ENCODE results near the gene TMOD1. TPM values are rescaled to one million over a fixed set of nuclear protein-coding genes. Genes with fewer than 3 reads are reported as not detected.

TMOD1 gene
- total and polyA plus RNA-seq, 2 experiments from 2014 or later = 0.69 to 4.5 TPM

GRCh38 chr9:97555164-97555563 is 53.7 kb downstream of the TMOD1 start:
- peaks cover 15% of the 10 kb centered on the region for H3K27me3 Mint-ChIP-seq (ENCODE audit: insufficient read depth, low read depth, poor library complexity)
- H3K36me3 Mint-ChIP-seq (ENCODE audit: low read depth) = no peaks in the 10 kb centered on the region
- H3K9me3 Mint-ChIP-seq = no peaks in the 10 kb centered on the region
- Histone ChIP-seq H3K27me3 (ENCODE audit: insufficient read depth) (no peaks in the 10 kb centered on the region), H2AFZ (peak overlapping the region; percentile 60), H4K20me1 (replicated peaks; ENCODE audit: insufficient read depth) (no peaks in the 10 kb centered on the region), H3F3A (replicated peaks; ENCODE audit: low read depth) (no peaks in the 10 kb centered on the region), H3K9me2 (ENCODE audit: insufficient read depth) (no peaks in the 10 kb centered on the region), H3K79me2 (replicated peaks; ENCODE audit: insufficient read depth) (no peaks in the 10 kb centered on the region), H3K4me2 (no peak overlapping the region), H3K27ac (ENCODE audit: low read depth) (no peak overlapping the region), H3K4me1 (ENCODE audit: insufficient read depth) (peaks cover 15% of the 10 kb centered on the region), H3K36me3 (ENCODE audit: insufficient read depth) (no peaks in the 10 kb centered on the region), H3K4me3 (no peak overlapping the region)
- DNase-seq (ENCODE audit: low spot score) (no peak), ATAC-seq (no peak; the same call in 2 of the 3 replicates)
- H3K4me3 Mint-ChIP-seq = no peak overlapping the region
- no peak for TF ChIP-seq EZH2 (IDR thresholded peaks at IDR 0.05; ENCODE audit: low read depth, unreplicated experiment)
- TF ChIP-seq CREB1 (CRISPR knock-in tag; IDR thresholded peaks at IDR 0.05; ENCODE audit: low read depth) = peak; percentile 64
- no peak overlapping the region for H3K27ac Mint-ChIP-seq
- peaks cover 18% of the 10 kb centered on the region for H3K4me1 Mint-ChIP-seq

GRCh38 chr9:97556036-97556720 is 54.7 kb downstream of the TMOD1 start:
- no peak overlapping the region for H3K4me3 ChIP-seq
- H3K36me3 ChIP-seq (ENCODE audit: insufficient read depth) = no peaks in the 10 kb centered on the region
- H3K4me1 ChIP-seq (ENCODE audit: insufficient read depth) = peaks cover 15% of the 10 kb centered on the region
- no peak overlapping the region for H3K27ac ChIP-seq (ENCODE audit: low read depth)
- no peaks in the 10 kb centered on the region for H3K79me2 ChIP-seq (replicated peaks; ENCODE audit: insufficient read depth)
- no peaks in the 10 kb centered on the region for H3K36me3 Mint-ChIP-seq (ENCODE audit: low read depth)
- H2AFZ ChIP-seq = no peak overlapping the region
- ATAC-seq (no peak), DNase-seq (ENCODE audit: low spot score) (no peak)
- H3K27me3 ChIP-seq (ENCODE audit: insufficient read depth) = no peaks in the 10 kb centered on the region
- peaks cover 15% of the 10 kb centered on the region for H3K27me3 Mint-ChIP-seq (ENCODE audit: insufficient read depth, low read depth, poor library complexity)
- H3K4me1 Mint-ChIP-seq = peaks cover 18% of the 10 kb centered on the region
- H3K27ac Mint-ChIP-seq = no peak overlapping the region
- no peak overlapping the region for H3K4me3 Mint-ChIP-seq
- no peak overlapping the region for H3K4me2 ChIP-seq
- H4K20me1 ChIP-seq (replicated peaks; ENCODE audit: insufficient read depth) = no peaks in the 10 kb centered on the region
- no peaks in the 10 kb centered on the region for H3F3A ChIP-seq (replicated peaks; ENCODE audit: low read depth)
- no peaks in the 10 kb centered on the region for H3K9me3 Mint-ChIP-seq
- H3K9me2 ChIP-seq (ENCODE audit: insufficient read depth) = no peaks in the 10 kb centered on the region
- TF ChIP-seq STAT1 (IDR thresholded peaks at IDR 0.05; ENCODE audit: unreplicated experiment) = no peak
- TF ChIP-seq NANOG (IDR thresholded peaks at IDR 0.05; ENCODE audit: borderline replicate concordance) = no peak
- TF ChIP-seq, protein P1, sequence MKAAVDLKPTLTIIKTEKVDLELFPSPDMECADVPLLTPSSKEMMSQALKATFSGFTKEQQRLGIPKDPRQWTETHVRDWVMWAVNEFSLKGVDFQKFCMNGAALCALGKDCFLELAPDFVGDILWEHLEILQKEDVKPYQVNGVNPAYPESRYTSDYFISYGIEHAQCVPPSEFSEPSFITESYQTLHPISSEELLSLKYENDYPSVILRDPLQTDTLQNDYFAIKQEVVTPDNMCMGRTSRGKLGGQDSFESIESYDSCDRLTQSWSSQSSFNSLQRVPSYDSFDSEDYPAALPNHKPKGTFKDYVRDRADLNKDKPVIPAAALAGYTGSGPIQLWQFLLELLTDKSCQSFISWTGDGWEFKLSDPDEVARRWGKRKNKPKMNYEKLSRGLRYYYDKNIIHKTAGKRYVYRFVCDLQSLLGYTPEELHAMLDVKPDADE (IDR thresholded peaks at IDR 0.05) = no peak
- TF ChIP-seq, protein P2, sequence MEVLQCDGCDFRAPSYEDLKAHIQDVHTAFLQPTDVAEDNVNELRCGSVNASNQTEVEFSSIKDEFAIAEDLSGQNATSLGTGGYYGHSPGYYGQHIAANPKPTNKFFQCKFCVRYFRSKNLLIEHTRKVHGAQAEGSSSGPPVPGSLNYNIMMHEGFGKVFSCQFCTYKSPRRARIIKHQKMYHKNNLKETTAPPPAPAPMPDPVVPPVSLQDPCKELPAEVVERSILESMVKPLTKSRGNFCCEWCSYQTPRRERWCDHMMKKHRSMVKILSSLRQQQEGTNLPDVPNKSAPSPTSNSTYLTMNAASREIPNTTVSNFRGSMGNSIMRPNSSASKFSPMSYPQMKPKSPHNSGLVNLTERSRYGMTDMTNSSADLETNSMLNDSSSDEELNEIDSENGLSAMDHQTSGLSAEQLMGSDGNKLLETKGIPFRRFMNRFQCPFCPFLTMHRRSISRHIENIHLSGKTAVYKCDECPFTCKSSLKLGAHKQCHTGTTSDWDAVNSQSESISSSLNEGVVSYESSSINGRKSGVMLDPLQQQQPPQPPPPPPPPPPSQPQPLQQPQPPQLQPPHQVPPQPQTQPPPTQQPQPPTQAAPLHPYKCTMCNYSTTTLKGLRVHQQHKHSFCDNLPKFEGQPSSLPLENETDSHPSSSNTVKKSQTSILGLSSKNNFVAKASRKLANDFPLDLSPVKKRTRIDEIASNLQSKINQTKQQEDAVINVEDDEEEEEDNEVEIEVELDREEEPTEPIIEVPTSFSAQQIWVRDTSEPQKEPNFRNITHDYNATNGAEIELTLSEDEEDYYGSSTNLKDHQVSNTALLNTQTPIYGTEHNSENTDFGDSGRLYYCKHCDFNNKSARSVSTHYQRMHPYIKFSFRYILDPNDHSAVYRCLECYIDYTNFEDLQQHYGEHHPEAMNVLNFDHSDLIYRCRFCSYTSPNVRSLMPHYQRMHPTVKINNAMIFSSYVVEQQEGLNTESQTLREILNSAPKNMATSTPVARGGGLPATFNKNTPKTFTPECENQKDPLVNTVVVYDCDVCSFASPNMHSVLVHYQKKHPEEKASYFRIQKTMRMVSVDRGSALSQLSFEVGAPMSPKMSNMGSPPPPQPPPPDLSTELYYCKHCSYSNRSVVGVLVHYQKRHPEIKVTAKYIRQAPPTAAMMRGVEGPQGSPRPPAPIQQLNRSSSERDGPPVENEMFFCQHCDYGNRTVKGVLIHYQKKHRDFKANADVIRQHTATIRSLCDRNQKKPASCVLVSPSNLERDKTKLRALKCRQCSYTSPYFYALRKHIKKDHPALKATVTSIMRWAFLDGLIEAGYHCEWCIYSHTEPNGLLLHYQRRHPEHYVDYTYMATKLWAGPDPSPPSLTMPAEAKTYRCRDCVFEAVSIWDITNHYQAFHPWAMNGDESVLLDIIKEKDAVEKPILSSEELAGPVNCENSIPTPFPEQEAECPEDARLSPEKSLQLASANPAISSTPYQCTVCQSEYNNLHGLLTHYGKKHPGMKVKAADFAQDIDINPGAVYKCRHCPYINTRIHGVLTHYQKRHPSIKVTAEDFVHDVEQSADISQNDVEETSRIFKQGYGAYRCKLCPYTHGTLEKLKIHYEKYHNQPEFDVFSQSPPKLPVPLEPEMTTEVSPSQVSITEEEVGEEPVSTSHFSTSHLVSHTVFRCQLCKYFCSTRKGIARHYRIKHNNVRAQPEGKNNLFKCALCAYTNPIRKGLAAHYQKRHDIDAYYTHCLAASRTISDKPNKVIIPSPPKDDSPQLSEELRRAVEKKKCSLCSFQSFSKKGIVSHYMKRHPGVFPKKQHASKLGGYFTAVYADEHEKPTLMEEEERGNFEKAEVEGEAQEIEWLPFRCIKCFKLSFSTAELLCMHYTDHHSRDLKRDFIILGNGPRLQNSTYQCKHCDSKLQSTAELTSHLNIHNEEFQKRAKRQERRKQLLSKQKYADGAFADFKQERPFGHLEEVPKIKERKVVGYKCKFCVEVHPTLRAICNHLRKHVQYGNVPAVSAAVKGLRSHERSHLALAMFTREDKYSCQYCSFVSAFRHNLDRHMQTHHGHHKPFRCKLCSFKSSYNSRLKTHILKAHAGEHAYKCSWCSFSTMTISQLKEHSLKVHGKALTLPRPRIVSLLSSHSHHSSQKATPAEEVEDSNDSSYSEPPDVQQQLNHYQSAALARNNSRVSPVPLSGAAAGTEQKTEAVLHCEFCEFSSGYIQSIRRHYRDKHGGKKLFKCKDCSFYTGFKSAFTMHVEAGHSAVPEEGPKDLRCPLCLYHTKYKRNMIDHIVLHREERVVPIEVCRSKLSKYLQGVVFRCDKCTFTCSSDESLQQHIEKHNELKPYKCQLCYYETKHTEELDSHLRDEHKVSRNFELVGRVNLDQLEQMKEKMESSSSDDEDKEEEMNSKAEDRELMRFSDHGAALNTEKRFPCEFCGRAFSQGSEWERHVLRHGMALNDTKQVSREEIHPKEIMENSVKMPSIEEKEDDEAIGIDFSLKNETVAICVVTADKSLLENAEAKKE (CRISPR knock-in tag; IDR thresholded peaks at IDR 0.05) = no peak
- no peak for TF ChIP-seq ZNF331 (CRISPR knock-in tag; IDR thresholded peaks at IDR 0.05; ENCODE audit: low read depth)
- TF ChIP-seq, protein P3, sequence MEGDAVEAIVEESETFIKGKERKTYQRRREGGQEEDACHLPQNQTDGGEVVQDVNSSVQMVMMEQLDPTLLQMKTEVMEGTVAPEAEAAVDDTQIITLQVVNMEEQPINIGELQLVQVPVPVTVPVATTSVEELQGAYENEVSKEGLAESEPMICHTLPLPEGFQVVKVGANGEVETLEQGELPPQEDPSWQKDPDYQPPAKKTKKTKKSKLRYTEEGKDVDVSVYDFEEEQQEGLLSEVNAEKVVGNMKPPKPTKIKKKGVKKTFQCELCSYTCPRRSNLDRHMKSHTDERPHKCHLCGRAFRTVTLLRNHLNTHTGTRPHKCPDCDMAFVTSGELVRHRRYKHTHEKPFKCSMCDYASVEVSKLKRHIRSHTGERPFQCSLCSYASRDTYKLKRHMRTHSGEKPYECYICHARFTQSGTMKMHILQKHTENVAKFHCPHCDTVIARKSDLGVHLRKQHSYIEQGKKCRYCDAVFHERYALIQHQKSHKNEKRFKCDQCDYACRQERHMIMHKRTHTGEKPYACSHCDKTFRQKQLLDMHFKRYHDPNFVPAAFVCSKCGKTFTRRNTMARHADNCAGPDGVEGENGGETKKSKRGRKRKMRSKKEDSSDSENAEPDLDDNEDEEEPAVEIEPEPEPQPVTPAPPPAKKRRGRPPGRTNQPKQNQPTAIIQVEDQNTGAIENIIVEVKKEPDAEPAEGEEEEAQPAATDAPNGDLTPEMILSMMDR (conservative IDR thresholded peaks at IDR 0.05; ENCODE audit: low read depth in 2 of 2) = no peak

Data from GM23338 (cell line).